Stimulated activated CD4-positive, alpha-beta T cell treated with anti-CD3 and anti-CD28 coated beads, Interleukin-1b, Interleukin-23, amount 100 ng/mL, for 48 hours (primary cell): Measurements from ENCODE around the gene CCT8.
"Not testable (repeated sequence)": the region's sequence is repeated elsewhere in the genome, so short reads cannot be mapped to it uniquely, and the experiment has no call there.

Source experiments
- DNase-seq: peaks from one replicate; pipeline ENCODE4 v3.0.0-alpha.2; 2020

Gene CCT8

DNA sequence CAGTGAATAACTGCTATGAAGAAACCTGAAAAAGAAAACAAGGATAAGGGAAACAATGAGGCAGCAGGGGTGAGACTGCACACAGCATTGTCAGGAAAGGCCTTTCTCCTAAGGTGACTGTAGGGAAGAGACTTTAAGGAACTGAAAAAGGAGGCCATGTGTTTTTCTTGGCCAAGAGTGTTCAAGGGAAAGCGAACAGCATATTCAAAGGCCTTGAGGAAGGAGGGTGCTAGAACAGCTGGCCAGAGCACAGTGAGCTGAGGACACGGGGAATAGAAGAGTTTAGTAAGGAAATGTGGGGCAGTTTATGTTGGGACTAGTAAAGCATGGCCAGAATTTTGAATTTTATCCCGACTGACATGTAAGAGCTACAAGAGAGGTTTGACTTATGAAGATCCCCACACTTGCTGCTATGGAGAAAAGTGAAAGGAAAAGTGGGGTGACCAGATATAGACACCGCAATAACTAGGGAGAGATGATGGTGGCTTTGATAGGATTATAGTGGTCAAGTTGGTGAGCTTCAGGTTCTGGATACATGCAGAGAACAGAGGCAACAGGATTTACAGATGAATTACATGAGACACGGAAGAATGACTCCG lies 55.7 kb downstream of the CCT8 start:
- no peak for DNase-seq

DNA sequence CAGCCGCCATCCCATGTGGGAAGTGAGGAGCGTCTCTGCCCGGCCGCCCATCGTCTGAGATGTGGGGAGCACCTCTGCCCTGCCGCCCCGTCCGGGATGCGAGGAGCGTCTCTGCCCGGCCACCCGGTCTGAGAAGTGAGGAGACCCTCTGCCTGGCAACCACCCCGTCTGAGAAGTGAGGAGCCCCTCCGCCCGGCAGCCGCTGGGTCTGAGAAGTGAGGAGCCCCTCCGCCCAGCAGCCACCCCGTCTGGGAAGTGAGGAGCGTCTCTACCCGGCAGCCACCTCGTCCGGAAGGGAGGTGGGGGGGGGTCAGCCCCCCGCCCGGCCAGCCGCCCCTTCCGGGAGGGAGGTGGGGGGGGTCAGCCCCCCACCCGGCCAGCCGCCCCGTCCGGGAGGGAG lies 62.2 kb downstream of the CCT8 start:
- not testable (repeated sequence) for DNase-seq

DNA sequence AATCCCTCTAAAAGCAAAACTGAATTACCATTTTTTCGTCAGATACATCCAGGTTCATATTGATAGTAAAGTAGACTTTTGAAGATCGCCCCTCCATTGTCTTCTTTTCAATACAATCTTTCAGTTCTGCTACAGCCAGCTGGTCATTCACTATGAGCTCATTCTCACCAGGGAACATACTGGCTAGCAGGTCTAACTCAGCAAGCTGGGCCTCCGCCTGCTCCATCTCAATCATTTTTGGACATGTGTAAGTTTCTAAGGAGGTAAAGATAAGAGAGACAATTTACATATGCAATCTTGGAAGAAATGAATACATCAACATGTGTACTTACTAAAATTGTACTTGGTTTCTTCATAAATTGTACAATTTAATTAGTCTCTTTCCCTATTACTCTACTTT lies 65.1 kb downstream of the CCT8 start:
- no peak for DNase-seq

DNA sequence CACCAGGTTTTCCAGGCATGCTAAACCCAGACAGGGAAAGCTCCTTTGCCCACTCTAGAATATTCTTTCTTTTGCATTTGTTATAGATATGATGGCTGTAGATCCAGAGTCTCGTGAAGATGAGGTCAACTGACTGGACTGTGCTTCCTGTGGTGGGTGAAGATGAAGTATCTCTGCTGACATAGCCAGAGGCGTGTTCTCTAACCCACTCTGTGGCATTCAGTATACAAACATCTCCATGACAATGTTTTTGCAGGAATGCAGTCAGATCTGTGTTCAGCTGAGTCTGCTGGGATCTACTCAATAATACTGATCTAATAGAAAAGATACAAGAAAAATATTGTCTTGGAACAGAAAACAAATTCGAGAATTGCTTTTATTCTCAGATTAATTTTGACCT lies 65.6 kb downstream of the CCT8 start:
- no peak for DNase-seq

DNA sequence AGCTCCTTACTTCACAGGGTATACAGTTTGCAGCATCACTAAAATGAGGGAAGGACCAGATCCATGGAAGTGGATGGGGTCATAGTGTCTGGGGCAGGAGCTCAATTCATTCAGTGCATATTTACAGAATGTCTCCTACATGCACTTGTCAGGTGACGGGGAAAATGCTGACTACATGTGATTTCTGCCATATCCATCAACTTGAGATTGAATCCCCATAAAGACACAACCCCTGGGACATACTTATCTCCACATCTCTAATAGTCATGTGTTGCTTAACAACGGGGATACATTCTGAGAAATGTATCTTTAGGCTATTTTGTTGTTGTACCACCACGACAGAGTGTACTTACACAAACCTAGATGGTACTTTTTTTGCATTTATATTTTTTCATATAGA lies 66.3 kb downstream of the CCT8 start:
- DNase-seq = no peak
